Umbilical cord (tissue), 2 donors: ENCODE measurements around the gene ARMC7. TPM values are rescaled to one million over a fixed set of nuclear protein-coding genes. Genes with fewer than 3 reads are reported as not detected.
"Not testable (repeated sequence)": the region's sequence is repeated elsewhere in the genome, so short reads cannot be mapped to it uniquely, and the experiment has no call there.

Source experiments
- DNase-seq: peaks from one replicate; pipeline ENCODE4 v3.0.0-alpha.2; 2015; ENCODE audit warnings: low spot score
- total RNA-seq: library from RNA; depleted of rRNA; stranded (reverse); fragments of >200 nt; gene quantifications from one replicate; pipeline ENCODE4 v1.2.3, GENCODE V29; 2014; ENCODE audit warnings: low replicate concordance; ENCODE audit not compliant: insufficient read depth

Gene ARMC7
- total RNA-seq, 1 donor from 2014 or later, result 2.6 TPM

DNA sequence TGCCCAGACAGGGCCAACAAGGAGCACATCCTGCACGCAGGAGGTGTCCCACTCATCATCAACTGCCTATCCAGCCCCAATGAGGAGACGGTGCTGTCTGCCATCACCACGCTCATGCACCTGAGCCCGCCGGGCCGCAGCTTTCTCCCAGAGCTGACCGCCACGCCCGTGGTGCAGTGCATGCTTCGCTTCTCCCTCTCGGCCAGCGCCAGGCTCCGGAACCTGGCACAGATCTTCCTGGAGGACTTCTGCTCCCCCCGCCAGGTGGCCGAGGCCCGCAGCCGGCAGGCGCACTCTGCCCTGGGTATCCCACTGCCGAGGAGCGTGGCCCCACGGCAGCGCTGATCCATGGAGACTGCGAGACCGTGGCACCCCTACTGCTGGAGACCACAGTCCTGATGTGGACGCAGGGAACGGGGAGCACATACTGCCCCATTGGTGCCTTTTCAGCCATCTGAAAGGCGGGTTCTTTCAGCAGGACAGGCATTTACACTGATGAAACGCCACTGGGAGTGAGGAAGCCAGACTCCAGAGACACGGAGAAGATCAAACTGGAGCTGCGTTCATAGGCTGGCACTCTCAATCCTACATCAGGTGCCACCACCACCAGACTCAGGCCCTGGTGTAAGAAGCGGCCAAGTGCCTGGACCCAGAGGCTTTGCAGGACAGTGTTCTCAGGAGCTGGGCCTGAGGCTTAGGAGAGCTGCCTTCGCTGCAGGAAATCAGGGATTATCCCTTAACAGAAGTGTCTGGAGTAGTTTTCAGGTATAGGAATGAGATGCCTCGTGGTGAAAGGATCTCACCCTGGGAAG, 19.1 kb downstream of the ARMC7 start:
- no peak for DNase-seq

DNA sequence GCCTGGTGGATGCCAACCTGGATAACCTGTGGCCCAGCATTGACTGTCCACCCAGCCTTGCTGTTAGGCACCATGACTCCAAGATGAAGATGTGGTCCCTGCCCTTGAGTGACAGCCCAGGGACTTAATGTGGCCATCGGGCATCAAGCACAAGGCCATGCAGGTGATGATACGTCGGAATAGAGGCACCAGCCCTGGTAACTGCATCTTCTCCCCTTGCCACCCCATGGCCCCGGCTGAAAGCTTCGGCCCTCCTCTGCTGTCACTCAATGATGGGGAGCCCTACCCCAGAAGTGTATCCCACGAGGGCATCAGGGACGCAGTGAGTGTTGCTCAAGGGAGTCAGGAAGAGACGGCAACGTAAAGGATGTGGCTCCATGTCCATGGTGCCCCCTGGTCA, 19.8 kb downstream of the ARMC7 start:
- DNase-seq, result no peak

DNA sequence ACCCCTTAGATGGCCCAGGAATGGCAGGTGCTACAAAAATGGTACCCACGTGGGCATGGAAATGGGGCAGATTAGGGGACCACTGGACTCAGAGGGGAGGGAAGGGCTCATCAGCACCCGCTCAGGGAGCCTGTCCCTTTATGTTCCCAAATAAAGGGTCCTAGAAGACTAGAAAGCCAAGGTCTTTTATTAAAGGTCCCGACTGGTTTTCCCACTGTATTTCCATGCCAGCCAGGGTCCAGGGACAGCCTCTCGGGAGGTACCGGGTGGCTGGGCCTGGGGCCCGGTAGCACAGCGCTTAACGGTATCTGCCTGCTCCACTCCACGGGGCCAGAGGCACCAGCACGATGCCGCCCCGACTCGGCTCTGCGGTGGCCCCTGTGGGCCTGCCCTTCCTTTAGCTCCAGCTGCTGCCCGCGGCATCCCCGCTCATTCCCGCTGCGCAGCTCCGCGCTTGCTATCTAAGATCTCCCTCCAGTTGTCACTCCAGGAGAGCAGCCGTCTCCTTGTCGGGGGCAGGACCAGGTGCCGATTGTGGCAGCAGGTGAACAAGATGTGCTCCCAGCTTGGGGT, 20.4 kb downstream of the ARMC7 start:
- DNase-seq, result no peak

DNA sequence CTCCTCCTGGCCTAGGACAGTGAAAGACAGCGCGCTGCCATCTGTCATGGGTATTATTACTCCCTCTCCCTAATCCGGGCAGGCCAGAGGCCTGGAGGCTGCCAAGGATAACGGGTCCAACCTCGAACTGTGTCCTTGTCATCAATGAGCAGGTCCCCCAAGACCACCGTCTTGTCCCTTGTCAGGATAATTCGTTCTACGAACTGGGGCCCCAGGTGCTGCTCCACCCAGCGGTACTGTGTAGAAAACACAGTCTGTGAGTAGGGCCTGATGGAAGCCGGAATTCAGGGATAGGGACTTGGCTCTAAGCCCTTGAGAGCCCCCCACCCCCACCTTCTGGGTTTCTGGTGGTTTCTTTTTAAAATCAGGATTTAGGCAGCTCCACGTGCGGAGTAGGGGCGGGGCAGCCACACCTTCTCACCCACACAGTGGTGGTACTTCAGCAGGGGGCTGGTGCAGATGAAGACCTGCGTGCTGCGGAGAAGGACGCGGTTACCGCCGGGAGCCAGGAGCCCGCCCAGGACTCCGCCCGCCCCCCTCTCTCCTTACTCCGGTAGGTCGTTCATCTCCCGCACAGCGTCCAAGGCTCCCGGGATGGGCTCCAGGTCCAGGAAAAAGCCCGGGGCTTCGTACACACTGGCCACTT, 21.0 kb downstream of the ARMC7 start:
- peak; percentile 59 for DNase-seq

DNA sequence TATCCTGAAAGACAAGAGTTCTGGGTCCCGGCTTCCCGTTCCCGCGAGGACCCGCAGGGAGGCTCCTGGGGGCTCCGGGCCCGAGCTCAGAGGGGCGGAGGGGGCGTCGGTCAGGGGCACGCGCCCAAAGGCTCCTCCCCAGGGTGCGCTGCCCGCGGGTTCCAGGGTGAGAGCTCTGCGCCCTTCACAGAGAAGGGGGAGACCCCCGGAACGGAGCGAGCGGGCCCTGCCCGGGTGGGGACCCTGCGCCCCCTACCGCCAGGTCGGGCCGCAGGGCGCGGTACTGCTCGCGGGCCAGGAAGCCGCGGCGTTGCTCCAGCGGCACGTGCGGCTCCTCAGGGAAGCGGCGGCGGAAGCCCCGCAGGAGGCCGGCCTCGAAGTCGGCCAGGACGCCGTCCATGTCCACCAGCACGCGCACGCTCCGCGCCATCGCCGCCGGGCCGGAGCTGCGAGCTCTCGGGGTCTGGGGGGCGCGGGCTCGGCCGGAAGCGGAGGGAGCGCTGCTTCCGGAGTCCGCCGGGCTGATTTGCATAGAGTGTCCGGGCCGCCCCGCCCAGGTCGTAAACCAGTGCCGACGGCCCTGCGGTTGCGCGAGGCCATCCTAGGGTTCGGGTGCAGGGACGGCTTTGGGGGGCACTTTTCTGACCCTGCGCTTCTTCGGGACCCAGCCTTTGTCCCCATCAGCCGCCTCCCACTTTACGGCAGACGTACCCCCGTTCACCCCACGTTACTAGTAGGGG, 21.7 kb downstream of the ARMC7 start, which contains the start of gene NT5C:
TSS of gene NT5C (minus strand) at position 465 of the 740 bp plus-strand sequence. CDS start at position 430, 35 bp downstream.
- peak; percentile 88 for DNase-seq

DNA sequence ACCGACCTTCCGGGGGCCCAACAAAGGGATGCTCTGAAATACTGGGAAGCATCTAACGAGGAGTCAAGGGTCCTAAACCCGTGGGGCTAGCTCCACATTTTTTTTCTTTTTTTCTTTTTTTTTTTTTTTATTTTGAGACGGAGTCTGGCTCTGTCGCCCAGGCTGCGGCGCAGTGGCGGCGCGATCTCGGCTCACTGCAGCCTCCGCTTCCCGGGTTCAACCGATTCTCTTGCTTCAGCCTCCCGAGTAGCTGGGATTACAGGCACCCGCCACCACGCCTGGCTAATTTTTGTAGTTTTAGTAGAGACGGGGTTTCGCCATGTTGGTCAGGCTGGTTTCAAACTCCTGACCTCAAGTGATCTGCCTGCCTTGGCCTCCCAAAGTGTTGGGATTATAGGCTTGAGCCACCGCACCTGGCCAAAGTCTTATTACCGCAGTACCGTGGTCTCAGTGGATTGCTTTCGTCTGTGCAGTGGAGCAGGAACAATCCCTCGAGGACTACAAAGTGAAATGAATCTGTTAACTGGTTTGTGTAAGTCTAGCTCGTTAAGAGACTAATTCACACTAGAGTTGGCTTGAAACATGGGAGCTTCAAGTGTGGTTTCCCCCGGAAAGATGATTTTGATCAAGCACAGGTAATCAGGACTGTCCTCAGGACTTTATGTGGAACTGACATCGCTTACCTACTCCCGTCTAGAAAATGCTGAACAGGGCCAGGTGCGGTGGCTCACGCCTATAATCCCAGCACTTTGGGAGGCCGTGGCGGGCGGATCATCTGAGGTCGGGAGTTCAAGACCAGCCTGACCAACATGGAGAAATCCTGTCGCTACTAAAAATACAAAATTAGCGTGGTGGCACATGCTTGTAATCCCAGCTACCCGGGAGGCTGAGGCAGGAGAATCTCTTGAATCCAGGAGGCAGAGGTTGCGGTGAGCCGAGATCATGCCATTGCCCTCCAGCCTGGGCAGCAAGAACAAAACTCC, 22.5 kb downstream of the ARMC7 start:
- not testable (repeated sequence) for DNase-seq

DNA sequence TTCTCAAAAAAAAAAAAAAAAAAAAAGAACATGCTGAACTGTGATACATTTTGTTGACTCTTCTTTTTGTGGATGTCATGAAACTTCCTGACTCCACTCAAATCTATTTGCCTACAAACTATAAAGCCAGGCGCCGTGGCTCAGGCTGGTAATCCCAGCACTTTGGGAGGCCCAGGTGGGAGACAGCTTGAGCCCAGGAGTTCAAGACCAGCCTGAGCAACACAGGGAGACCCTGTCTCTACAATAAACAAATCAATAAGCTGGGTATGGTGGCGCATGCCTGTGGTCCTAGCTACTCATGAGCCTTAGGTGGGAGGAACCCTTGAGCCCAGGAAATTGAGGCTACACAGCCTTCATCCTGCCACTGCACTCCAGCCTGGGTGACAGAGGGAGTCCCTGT, 23.2 kb downstream of the ARMC7 start:
- DNase-seq, result no peak

DNA sequence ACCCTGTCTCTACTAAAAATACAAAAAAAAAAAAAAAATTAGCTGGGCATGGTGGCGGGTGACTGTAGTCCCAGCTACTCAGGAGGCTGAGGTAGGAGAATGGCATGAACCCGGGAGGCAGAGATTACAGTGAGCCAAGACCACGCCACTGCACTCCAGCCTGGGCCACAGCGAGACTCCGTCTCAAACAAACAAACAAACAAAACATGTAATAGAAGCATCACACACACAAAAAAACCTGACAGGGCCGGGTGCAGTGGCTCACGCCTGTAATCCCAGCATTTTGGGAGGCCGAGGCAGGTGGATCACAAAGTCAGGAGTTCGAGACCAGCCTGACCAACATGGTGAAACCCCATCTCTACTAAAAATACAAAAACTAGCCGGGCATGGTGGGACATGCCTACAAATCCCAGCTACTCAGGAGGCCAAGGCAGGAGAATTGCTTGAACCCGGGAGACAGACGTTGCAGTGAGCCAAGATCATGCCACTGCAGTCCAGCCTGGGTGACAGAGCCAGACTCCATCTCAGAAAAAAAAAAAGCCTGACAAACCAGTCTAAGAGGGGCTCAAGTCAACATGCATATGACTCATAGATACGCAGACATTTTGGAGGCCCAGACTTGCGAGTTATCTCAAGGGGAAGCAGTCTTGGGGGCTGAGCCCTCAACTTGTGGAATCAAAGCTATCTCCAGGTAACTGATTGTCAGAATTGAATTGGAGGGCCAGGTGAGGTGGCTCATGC, 24.0 kb downstream of the ARMC7 start:
- DNase-seq, result peak; percentile 28

DNA sequence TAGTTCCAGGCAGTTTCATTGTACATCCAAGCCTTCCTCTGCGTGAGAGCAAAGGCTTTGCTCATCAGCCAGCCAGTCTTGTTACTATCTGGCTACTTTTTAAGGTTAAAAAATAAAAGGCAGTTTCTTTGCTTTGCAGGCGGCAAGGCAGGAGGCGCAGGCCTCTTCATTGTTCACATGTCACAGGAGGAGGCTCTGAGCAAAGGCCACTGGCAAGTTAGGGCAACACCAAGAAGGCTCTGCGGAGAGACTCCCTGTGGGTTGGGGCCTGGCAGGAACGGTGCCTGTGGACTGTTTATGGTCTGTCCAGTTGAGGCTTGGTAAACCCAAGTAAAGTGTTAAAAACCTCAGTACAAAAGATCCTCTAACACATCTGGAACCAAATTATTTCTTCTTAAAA, 25.7 kb downstream of the ARMC7 start:
- no peak for DNase-seq

DNA sequence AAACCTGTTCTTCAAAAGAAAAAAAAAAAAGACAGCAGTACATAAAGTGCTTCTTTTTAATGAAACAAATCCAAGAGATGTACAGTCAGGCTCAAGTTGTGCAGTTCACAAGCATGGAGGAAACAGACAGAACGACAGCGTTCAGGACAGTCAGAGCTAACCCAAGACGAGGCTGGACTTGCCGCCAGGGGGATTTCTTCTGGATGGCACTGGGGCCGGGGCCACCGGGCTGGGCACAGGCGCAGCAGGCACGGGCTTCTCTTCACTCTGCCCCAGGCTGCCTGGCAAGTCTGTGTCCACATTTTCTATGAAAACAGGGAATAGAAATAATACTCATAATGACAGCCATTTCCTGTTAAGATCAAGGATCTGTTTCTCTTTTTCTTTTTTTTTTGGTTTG, 26.2 kb downstream of the ARMC7 start:
- DNase-seq, result no peak

DNA sequence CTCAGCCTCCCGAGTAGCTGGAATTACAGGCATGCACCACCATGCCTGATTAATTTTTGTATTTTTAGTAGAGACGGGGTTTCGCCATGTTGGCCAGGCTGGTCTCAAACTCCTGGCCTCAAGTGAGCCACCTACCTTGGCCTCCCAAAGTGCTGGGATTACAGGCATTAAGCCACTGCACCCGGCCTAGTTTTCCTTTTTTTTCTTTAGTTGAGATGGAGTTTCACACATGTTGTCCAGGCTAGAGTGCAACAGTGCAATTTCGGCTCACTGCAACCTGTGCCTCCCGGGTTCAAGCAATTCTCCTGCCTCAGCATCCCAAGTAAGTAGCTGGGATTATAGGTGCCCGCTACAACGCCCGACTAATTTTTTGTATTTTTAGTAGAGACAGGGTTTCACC, 28.0 kb downstream of the ARMC7 start:
- not testable (repeated sequence) for DNase-seq

DNA sequence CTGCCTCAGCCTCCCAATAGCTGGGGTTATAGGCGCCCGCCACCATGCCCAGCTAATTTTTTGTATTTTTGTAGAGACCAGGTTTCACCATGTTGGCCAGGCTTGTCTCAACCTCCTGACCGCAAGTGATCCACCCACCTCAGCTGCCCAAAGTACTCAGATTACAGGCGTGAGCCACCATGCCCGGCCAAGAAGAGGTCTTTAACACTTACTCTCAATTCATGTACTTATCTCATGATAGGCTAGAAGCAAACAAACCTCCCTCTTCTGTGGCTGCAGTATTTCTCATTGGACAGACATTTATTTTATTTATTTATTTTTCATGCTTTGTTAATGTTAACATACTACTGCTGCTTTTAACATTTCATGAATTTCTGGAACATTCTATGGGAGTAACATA, 28.8 kb downstream of the ARMC7 start:
- no peak for DNase-seq

DNA sequence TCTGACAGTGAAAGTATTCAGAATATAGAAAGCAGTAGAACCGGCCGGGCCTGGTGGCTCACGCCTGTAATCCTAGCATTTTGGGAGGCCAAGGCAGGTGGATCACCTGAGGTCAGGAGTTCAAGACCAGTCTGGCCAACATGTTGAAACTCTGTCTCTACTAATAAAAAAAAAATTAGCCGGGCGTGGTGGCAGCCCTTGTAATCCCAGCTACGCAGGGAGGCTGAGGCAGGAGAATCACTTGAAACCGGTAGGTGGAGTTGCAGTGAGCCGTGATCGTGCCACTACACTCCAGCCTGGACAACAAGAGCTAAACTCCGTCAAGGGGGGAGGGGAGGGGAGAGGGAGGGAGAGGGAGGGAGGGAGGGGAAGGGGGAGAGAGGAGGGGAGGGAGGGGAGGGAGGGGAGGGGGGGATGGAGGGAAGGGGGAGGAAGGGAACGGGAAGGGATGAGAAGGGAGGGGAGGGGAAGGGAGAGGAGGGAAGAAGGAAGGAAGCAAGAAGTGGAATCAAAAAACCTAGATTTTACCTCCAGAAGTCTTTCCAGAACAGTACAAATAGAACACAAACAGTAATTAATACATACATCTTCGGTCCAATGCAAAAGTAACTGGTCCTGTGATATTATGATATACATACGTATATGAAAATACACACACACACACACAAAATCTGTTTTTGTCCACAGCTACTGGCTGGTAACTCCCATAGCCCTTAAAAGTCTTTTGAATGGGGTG, 32.6 kb downstream of the ARMC7 start:
- DNase-seq, result no peak

DNA sequence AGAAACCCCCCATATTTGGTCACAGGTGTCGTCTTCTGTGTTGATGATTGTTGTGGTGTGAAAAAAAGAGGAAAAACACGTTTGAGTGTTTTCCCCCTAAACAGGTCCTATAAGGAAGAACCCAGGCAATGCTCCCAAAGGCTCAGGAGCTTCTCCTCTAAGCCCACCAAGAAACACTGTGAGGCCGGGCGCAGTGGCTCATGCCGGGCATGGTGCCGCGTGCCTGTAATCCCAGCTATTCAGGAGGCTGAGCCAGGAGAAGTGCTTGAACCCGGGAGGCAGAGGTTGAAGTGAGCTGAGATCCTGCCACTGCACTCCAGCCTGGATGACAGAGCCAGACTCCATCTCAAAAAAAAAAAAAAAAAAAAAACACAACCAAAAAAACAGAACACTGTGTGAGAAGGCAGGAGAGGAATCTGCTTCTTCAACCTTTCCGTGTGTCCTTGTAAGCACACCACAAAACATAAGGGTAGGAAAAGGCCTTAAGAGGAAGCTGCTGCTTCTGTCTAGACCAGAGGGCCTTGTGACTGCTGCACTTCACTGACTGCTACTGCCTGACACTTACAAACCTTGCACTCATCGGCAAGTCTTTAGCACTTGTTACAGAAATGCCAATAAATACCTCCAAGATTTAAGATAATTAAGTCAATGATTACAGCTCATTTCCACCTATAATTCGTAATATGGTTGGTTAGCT, 35.2 kb downstream of the ARMC7 start:
- no peak for DNase-seq

DNA sequence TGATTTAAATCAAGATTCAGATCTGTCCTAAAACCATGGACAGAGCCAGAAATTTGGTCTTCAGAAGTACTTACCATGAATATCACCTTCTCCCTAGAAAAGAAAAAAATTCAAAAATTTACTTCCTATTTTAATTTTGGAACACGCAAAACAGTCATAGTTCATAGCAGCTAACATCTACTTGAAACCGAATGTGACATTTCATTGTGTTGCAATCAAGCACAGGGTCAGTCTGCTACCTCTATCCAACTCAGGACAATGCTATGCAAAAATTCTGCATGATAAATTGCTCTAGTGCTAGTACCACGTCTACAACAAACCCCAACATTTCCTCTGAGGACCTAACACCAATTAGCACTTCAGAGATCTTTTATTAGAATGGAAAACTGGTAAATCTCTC, 36.8 kb downstream of the ARMC7 start:
- no peak for DNase-seq

DNA sequence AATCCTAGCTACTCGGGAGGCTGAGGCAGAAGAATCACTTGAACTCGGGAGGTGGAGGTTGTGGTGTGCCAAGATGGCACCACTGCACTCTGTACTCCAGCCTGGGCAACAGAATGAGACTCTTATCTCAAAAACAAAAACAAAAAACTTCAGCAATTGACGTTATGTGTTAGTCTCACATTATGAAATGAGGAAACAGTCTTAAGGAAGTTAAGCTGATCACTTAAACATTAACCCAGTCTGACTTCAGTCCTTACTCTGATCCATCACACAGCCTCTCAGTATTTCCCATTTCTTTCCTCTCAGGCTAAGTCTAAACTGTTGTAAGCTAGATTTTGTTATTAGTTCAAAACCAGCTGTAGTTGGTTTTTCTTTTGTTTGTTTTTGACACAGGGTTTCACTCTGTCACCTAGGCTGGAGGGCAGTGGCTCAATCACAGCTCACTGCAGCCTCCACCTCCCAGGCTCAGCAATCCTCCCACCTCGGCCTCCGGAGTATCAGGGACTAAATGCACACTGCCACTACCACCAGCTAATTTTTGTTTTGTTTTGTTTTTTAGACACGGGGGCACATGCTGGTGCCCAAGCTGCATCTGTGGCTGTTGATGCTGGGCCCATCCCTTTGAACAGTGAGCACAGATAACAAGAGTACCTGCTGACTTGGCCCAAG, 38.2 kb downstream of the ARMC7 start:
- DNase-seq, result no peak

DNA sequence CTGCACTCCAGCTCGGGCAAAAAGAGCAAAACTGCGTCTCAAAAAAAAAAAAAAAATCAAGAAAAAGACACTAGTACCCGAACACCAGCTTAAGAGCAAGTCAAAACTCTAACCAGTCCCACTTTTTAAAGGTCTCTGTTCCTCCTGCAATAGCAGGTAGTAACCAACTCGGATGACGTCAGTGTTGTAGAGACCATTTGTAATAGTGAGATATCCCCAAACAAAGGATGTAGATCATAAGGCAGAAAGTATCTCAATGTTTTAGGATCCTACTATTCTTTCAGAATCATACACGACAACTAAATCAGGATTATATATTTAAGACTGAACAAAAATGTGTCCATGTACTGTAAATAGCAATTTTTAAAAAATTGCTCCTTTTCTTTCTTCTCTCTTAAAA, 42.2 kb downstream of the ARMC7 start:
- DNase-seq, result no peak

DNA sequence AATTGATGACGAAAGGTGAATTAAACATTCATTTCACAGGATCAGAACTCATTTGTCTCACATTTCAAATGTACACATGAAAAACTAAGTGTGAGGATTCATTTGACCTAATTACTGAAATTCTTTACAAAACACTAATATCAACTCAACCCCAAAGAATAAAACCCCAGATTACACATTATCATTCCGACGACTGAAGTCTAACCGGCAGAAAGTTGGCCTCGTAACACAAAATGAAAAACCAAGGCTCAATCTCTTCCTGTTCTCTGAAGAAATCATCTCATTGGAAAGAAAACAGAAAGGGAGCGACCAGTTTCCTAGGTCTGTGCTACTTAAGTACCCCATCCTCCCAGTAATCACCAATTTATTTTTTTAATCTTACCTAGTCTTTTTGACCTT, 42.8 kb downstream of the ARMC7 start:
- no peak for DNase-seq
